GM10248 (cell line): ENCODE results near the gene AUTS2.

ENCODE experiments used
- CTCF ChIA-PET: fragments of 300-600 bp; sonication (Branson Sonifier 250); formaldehyde crosslinking; extraction: SDS; loops from one replicate; lab custom pipeline; 2021; ENCODE audit warnings: antibody characterized with exemption; lab: Yijun Ruan, JAX
- POLR2A ChIA-PET: fragments of 350-650 bp; sonication (Branson Sonifier 250); formaldehyde crosslinking; extraction: SDS; loops from one replicate; lab custom pipeline; 2020; ENCODE audit warnings: antibody characterized with exemption; lab: Yijun Ruan, JAX
- DNase-seq: peaks from one replicate; pipeline ENCODE4 v3.0.0; 2012; ENCODE audit errors: extremely low spot score
- CTCF ChIP-seq: IDR thresholded peaks from 2 replicates; pipeline ENCODE4 v1.5.1; 2012; ENCODE audit warnings: mild to moderate bottlenecking, low read depth; ENCODE audit errors: extremely low read depth, missing control alignments, control extremely low read depth

The AUTS2 gene

DNA sequence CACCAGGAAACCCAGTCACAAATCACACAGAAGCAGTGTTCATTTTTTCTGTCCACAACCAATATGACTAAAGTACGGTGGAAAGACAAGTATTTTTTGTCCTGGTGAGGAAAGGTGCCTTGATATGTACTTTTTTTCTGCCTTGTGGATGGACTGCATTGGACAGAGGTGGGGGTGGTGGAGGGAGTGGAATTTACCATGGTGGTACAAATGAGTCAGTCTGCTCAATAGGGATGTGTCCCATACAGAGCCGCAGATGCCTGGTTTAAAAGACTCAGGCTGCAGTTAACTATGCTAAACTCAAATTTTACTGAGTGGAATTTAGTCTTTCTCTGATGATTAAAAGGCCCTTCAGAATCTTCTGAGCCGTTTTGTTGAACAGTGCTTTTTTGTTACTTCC is 859.2 kb downstream of the AUTS2 start:
- ChIA-PET CTCF (no interaction called here), POLR2A (no interaction called here)

DNA sequence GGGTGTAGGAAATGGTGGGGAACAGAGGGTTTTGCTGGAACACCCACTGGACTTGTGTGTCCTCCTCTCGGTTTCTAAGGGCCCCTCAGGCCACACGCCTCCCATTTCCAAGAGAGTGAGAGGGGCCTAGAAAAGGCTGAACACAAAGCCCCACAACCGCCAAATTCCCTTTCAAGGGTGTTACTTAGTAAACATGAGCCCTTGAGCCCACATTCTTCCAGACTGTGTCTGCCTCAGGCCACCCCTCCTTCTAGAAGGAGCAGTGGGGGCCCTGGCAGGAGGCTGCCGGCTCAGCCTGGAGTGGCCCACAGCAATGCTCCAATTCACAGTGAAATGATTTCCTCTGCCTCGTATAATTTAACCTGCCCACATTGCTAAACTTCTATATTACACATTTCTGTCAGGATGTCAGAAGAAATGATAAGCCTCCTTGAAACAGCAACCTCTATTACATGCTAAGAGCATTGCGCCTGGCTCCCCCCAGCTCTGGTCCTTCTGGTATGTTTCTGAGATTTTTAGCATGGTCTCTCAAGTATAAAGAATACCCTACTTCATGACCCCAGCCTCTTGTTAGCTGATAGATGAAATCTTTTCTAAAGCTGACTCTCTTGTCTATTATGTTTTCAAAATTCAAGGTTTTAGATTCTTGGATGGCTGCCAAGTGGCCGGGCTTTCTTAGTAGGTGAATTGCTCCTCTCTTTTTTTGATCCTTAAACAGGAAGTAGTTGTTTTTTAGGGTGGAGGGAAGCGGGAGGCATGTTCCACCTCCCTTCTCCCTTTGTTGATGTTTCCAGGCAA is 859.8 kb downstream of the AUTS2 start:
- POLR2A ChIA-PET = no interaction called here
- CTCF ChIA-PET = interaction anchor here (1.3 kb wide), 1 partner anchor 12 kb away, joined by 4 read pairs; no protein-coding TSS in a partner anchor
- DNase-seq = no peak
- no peak for TF ChIP-seq CTCF

More for the DNA sequence above, 859.2 kb downstream of the AUTS2 start:
- DNase-seq = no peak
- TF ChIP-seq CTCF = no peak

DNA sequence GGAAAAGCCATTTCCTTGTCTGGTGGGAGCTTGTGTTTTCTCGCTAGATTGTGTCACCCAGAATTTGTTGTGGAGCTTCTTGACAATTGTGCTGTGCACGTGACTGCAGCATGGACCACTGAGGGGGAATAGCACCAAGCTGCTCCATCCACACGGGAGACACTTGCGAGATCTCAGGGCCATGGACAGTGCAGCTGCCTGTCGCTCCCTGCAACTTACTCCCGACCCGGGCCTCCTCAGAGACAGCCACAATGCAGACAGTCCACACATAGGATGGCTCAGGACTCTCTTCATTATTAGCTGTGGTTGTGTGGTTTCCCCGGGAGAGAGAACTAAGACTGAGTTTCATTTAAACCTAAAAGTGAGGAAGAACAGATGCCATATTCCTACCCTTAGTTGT is 860.5 kb downstream of the AUTS2 start:
- no peak for DNase-seq
- POLR2A ChIA-PET = no interaction called here
- CTCF ChIA-PET = interaction anchor here (1.3 kb wide), 1 partner anchor 11 kb away, joined by 4 read pairs; no protein-coding TSS in a partner anchor
- TF ChIP-seq CTCF = no peak

- DNase-seq = no peak
- POLR2A ChIA-PET = no interaction called here
- CTCF ChIA-PET = interaction anchor here (1.3 kb wide), 1 partner anchor 10 kb away, joined by 4 read pairs; no protein-coding TSS in a partner anchor
- TF ChIP-seq CTCF = no peak
Measured at GRCh38 chr7:70459546-70459945, 861.3 kb downstream of the AUTS2 start.

DNA sequence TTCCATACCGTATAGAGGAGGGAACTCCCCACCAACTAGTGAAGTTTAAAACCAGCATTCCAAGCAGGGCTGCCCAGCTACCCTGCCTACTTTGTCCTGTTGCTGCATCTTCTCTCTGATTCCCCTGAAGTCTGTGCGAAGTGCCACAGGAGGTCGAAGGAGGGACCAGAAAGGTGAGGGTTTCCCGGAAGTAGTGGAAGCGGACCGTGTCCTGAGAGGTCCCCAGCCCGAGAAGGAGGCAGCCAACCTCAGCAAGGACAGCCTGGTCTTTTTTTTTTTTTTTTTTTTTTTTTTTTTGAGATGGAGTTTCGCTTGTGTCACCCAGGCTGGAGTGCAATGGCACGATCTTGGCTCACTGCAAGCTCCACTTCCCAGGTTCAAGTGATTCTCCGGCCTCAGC is 861.8 kb downstream of the AUTS2 start:
- ChIA-PET CTCF (no interaction called here), POLR2A (no interaction called here)
- DNase-seq = no peak
- TF ChIP-seq CTCF = no peak

DNA sequence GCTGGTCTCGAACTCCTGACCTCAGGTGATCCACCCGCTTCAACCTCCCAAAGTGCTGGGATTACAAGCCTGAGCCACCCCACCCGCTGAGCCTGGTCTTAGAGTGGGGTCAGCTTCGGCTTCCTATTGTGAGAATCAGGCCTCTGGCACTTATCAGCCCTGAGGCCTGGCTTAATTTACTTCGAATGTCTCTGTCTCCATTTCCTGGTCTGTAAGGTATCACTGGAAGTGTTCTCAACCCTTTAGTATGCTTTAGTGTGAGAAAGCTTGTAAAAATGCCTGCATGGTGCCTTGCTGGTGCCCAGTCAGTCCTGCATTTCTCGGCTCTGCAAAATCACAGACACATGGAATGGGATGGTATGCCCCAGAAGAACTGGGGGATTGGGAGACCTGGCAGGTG is 862.3 kb downstream of the AUTS2 start:
- no peak for TF ChIP-seq CTCF
- ChIA-PET POLR2A (no interaction called here), CTCF (no interaction called here)
- DNase-seq = no peak
